Epithelial cell of esophagus (primary cell): Measurements from ENCODE around the gene PARD3.

Source experiments
- DNase-seq: peaks from one replicate; pipeline ENCODE4 v3.0.0; 2010; ENCODE audit warnings: low read depth
- H3K4me3 ChIP-seq: 2 replicates; pipeline ENCODE4 v1.5.1; 2011; ENCODE audit warnings: mild to moderate bottlenecking, low read length, control low read depth
- CTCF ChIP-seq: IDR thresholded peaks from 2 replicates; pipeline ENCODE4 v1.5.1; 2011; ENCODE audit warnings: low read depth, mild to moderate bottlenecking, low read length, control low read depth, inconsistent platforms; ENCODE audit not compliant: insufficient read depth; ENCODE audit errors: missing control alignments

The PARD3 gene

GRCh38 chr10:34513636-34514035, 301.5 kb downstream of the PARD3 start:
- no peak overlapping the region for H3K4me3 ChIP-seq
- no peak for DNase-seq
- TF ChIP-seq CTCF, result no peak

DNA sequence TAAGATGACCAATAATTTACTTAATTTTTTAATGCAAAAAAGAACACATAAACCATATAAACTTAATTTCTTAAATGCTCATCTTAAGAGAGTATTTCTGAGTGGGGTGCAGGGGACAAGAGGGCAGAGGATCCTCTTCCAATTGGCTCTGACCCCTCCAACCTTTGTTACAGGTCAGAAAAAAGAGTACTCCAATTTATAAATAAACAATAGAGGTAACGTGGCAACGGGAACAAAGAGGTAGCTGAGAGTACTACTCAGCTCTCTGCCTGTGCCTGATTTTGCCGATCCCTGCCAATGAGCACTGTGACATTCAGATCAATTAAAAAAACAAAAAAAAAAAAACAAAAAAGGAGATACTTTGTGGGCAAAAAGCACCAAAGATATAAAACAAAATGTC, 307.9 kb downstream of the PARD3 start:
- no peak for TF ChIP-seq CTCF
- no peak overlapping the region for H3K4me3 ChIP-seq
- no peak for DNase-seq

GRCh38 chr10:34506786-34507185, 308.3 kb downstream of the PARD3 start:
- H3K4me3 ChIP-seq, result no peak overlapping the region
- no peak for DNase-seq
- TF ChIP-seq CTCF, result no peak

DNA sequence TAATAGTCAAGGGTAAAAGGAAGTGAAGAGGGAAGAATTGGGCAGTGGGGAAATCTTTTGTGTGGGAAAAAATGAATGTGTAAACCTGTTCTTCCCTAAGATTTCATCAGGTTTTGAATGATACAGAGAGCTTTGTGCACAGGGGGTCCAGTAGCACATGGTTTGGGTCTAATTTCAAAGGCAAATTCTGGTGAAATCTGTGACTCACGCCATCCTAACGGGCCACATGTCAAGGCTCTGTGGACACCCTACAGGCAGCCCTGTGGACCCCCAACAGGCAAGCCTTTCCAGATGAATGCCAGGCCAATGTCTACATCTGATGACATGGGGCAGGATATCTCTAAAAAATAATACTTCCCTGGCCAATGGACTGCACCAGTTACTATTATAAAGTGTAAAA, 309.8 kb downstream of the PARD3 start:
- DNase-seq, result no peak
- TF ChIP-seq CTCF, result no peak
- no peak overlapping the region for H3K4me3 ChIP-seq

GRCh38 chr10:34504534-34504933, 310.6 kb downstream of the PARD3 start:
- TF ChIP-seq CTCF, result no peak
- H3K4me3 ChIP-seq, result no peak overlapping the region

DNA sequence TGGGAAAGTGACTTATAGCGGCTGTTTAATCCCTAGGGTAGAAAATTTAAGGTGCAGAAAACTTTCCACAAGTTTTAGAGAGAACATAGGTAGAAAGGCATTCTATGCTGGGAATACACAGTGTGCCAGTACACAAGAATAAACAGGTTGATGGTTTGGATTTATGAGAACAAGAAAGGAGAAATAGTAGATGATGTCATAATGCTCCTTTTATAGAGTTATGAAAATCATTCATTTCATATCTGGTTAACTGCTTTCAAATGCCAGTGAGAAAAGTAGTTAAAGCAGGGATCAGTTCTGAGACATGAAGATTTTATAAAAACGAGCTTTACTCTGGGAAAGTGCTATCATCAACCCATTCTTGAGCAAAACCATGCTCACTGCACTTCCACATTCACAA, 311.4 kb downstream of the PARD3 start:
- no peak overlapping the region for H3K4me3 ChIP-seq
- DNase-seq, result no peak

More at GRCh38 chr10:34504534-34504933, 310.6 kb downstream of the PARD3 start:
- DNase-seq, result peak; percentile 84

More for the DNA sequence above, 311.4 kb downstream of the PARD3 start:
- TF ChIP-seq CTCF, result no peak
